ENCODE data around the gene MRPL12. TPM values are rescaled to one million over a fixed set of nuclear protein-coding genes. Genes with fewer than 3 reads are reported as not detected.
A peak's percentile ranks its signal among the peaks of the same experiment; 100 is the strongest.

MRPL12 gene
- total RNA-seq, 1 experiment from 2014 or later: 157 TPM

DNA sequence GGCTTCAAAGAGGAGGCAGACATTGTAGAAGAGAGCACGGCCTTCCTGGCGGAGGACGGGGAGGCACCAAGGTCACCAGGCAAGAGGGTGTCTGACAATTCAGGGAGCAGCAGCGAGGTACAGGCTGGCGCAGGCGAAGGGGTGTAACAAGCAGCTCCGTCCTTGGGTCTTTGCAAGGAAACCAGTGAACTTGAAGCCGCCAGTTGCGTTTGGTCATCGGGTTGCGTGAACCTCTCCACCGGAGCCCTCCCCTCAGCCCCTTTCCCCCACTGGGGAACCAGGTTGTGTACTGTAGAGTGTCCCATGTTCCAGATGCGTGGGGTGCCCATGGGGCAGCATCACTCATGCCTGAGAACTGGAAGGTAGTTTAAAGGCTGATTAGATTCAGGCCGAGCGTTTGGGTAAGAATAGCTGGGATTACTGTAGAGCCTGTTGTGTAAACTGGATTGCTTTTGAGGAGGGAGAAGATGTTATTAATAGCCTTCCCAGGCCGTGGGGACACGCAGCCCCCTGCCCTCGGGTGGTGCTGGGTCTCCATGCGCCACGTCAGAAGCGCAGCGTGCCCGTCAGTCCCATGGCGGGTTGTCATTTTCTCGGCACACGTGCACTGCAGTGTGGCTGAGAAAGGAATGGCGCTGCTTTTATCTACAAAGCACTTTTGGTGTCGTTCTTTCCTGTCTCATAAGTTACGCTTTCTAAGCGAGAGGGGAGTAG, 2.5 kb downstream of the MRPL12 start:
- intact Hi-C loops (cut with micrococcal nuclease; ENCODE audit: unreplicated experiment): no loop called here
- CTCF ChIA-PET: no interaction called here
- Histone ChIP-seq H3K27ac (ENCODE audit: low read length) (no peak overlapping the region), H3K4me3 (ENCODE audit: low read depth in 2 of 2, low read length in 2 of 2) (no peak overlapping the region), H3K9me3 (ENCODE audit: control insufficient read depth, insufficient read depth, low read depth, low read length) (no peaks in the 10 kb centered on the region), H3K36me3 (ENCODE audit: control insufficient read depth, insufficient read depth, low read length) (peaks cover 20% of the 10 kb centered on the region; the same call in 1 of the 2 replicates), H3K27me3 (ENCODE audit: control insufficient read depth, insufficient read depth, low read length) (no peaks in the 10 kb centered on the region), H3K4me1 (ENCODE audit: control insufficient read depth, insufficient read depth, low read length) (peaks cover 29% of the 10 kb centered on the region)
- TF ChIP-seq POLR2AphosphoS5 (IDR thresholded peaks at IDR 0.05; ENCODE audit: low read depth, low read length) (no peak), TCF7L2 (IDR thresholded peaks at IDR 0.05; ENCODE audit: low read depth, low read length) (no peak), SIN3A (IDR thresholded peaks at IDR 0.05; ENCODE audit: borderline replicate concordance, insufficient read depth, low read depth, low read length) (no peak)
- TF ChIP-seq, protein P1, sequence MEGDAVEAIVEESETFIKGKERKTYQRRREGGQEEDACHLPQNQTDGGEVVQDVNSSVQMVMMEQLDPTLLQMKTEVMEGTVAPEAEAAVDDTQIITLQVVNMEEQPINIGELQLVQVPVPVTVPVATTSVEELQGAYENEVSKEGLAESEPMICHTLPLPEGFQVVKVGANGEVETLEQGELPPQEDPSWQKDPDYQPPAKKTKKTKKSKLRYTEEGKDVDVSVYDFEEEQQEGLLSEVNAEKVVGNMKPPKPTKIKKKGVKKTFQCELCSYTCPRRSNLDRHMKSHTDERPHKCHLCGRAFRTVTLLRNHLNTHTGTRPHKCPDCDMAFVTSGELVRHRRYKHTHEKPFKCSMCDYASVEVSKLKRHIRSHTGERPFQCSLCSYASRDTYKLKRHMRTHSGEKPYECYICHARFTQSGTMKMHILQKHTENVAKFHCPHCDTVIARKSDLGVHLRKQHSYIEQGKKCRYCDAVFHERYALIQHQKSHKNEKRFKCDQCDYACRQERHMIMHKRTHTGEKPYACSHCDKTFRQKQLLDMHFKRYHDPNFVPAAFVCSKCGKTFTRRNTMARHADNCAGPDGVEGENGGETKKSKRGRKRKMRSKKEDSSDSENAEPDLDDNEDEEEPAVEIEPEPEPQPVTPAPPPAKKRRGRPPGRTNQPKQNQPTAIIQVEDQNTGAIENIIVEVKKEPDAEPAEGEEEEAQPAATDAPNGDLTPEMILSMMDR (IDR thresholded peaks at IDR 0.05): no peak
- TF ChIP-seq, protein P2, sequence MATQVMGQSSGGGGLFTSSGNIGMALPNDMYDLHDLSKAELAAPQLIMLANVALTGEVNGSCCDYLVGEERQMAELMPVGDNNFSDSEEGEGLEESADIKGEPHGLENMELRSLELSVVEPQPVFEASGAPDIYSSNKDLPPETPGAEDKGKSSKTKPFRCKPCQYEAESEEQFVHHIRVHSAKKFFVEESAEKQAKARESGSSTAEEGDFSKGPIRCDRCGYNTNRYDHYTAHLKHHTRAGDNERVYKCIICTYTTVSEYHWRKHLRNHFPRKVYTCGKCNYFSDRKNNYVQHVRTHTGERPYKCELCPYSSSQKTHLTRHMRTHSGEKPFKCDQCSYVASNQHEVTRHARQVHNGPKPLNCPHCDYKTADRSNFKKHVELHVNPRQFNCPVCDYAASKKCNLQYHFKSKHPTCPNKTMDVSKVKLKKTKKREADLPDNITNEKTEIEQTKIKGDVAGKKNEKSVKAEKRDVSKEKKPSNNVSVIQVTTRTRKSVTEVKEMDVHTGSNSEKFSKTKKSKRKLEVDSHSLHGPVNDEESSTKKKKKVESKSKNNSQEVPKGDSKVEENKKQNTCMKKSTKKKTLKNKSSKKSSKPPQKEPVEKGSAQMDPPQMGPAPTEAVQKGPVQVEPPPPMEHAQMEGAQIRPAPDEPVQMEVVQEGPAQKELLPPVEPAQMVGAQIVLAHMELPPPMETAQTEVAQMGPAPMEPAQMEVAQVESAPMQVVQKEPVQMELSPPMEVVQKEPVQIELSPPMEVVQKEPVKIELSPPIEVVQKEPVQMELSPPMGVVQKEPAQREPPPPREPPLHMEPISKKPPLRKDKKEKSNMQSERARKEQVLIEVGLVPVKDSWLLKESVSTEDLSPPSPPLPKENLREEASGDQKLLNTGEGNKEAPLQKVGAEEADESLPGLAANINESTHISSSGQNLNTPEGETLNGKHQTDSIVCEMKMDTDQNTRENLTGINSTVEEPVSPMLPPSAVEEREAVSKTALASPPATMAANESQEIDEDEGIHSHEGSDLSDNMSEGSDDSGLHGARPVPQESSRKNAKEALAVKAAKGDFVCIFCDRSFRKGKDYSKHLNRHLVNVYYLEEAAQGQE (IDR thresholded peaks at IDR 0.05; ENCODE audit: insufficient read depth in 1 of 2, low read depth in 2 of 2, low read length in 1 of 2): no peak
- ATAC-seq (no peak), DNase-seq (ENCODE audit: low read depth, low spot score) (no peak)
- TSS peak; percentile 67 for BruUV-seq (replicated peaks)
- POLR2A ChIA-PET: interaction anchor here (0.7 kb wide), 1 partner anchor 113 kb away, joined by 3 read pairs; no protein-coding TSS in a partner anchor
- in situ Hi-C loops (cut with HindIII; ENCODE audit: low pct_unique_long_range_greater_than_20kb, low sequenced_read_pairs): no loop called here

DNA sequence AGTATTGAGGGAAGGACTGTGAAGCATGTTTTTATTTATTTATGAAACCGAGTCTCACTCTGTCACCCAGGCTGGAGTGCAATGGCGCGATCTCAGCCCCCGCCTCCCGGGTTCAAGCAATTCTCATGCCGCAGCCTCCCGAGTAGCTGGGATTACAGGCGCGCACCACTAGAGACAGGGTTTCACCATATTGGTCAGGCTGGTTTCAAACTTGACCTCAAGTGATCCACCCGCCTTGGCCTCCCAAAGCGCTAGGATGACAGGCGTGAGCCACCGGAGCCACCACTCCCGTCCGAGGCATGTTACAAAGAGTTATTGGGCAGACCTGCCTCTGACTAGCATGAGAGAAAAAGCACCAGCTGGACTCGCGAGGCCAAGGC, 3.1 kb downstream of the MRPL12 start:
- TF ChIP-seq SIN3A (IDR thresholded peaks at IDR 0.05; ENCODE audit: borderline replicate concordance, insufficient read depth, low read depth, low read length) (no peak), POLR2AphosphoS5 (IDR thresholded peaks at IDR 0.05; ENCODE audit: low read depth, low read length) (no peak), TCF7L2 (IDR thresholded peaks at IDR 0.05; ENCODE audit: low read depth, low read length) (no peak)
- TF ChIP-seq, protein P2 (IDR thresholded peaks at IDR 0.05; ENCODE audit: insufficient read depth in 1 of 2, low read depth in 2 of 2, low read length in 1 of 2): no peak
- TF ChIP-seq, protein P1 (IDR thresholded peaks at IDR 0.05): no peak
- H3K36me3 ChIP-seq (ENCODE audit: control insufficient read depth, insufficient read depth, low read length): peaks cover 20% of the 10 kb centered on the region; the same call in 1 of the 2 replicates
- H3K9me3 ChIP-seq (ENCODE audit: control insufficient read depth, insufficient read depth, low read depth, low read length): no peaks in the 10 kb centered on the region
- BruUV-seq (replicated peaks): no TSS peak
- H3K27ac ChIP-seq (ENCODE audit: low read length): no peak overlapping the region
- DNase-seq (ENCODE audit: low read depth, low spot score) (no peak), ATAC-seq (no peak)
- ChIA-PET CTCF (no interaction called here), POLR2A (no interaction called here)
- H3K27me3 ChIP-seq (ENCODE audit: control insufficient read depth, insufficient read depth, low read length): no peaks in the 10 kb centered on the region
- intact Hi-C loops (cut with micrococcal nuclease; ENCODE audit: unreplicated experiment) (no loop called here), in situ Hi-C loops (cut with HindIII; ENCODE audit: low pct_unique_long_range_greater_than_20kb, low sequenced_read_pairs) (no loop called here)
- H3K4me1 ChIP-seq (ENCODE audit: control insufficient read depth, insufficient read depth, low read length): peaks cover 29% of the 10 kb centered on the region
- H3K4me3 ChIP-seq (ENCODE audit: low read depth in 2 of 2, low read length in 2 of 2): no peak overlapping the region
